PC-3 (cell line): ENCODE measurements around the gene AKAP6. TPM values are rescaled to one million over a fixed set of nuclear protein-coding genes. Genes with fewer than 3 reads are reported as not detected.
A peak's percentile ranks its signal among the peaks of the same experiment; 100 is the strongest.

Experiments used
- ATAC-seq: fragments of 200-7000 bp; cut with Tn5 transposase; 2 replicates; pipeline ENCODE4 v1.9.1; 2020; ENCODE audit warnings: mild to moderate bottlenecking, moderate library complexity
- BruUV-seq: library from RNA; stranded (reverse); fragments of 400-500 nt; replicated peaks from 2 replicates; lab custom pipeline; 2021; lab: Mats Ljungman, UMichigan
- CTCF ChIA-PET: fragments of 300-600 bp; sonication (Branson Sonifier 250); formaldehyde crosslinking; loops from one replicate; lab custom pipeline; 2022; ENCODE audit warnings: antibody characterized with exemption; lab: Charles Lee
- POLR2A ChIA-PET: fragments of 300-600 bp; sonication (Branson Sonifier 250); formaldehyde crosslinking; loops from one replicate; lab custom pipeline; 2022; ENCODE audit warnings: antibody characterized with exemption; ENCODE audit not compliant: unreplicated experiment; lab: Charles Lee
- DNase-seq: peaks from one replicate; pipeline ENCODE4 v3.0.0-alpha.2; 2015
- H2AFZ ChIP-seq: fragments of 300-600 bp; sonication (generic); 2 replicates; pipeline ENCODE4 v1.6.0; 2016; ENCODE audit warnings: antibody characterized with exemption, low read length
- H3F3A ChIP-seq: fragments of 300-600 bp; sonication (generic); one replicate; pipeline ENCODE4 v1.6.0; 2017; ENCODE audit warnings: antibody characterized with exemption, low read length, control low read depth, mild to moderate bottlenecking; ENCODE audit not compliant: unreplicated experiment
- H3K27ac ChIP-seq: fragments of 300-600 bp; sonication (generic); 2 replicates; pipeline ENCODE4 v1.5.1; 2016; ENCODE audit warnings: mild to moderate bottlenecking, low read length
- H3K27me3 ChIP-seq: fragments of 300-600 bp; sonication (generic); 2 replicates; pipeline ENCODE4 v1.6.1; 2016; ENCODE audit warnings: low read length, mixed read lengths
- H3K36me3 ChIP-seq: fragments of 300-600 bp; sonication (generic); 2 replicates; pipeline ENCODE4 v1.6.1; 2016; ENCODE audit warnings: low read depth, mixed run types, low read length, mixed read lengths
- H3K4me1 ChIP-seq: fragments of 300-600 bp; sonication (generic); 2 replicates; pipeline ENCODE4 v1.5.1; 2016; ENCODE audit warnings: low read length; ENCODE audit not compliant: insufficient read depth
- H3K4me2 ChIP-seq: fragments of 300-600 bp; sonication (generic); 2 replicates; pipeline ENCODE4 v1.6.0; 2016; ENCODE audit warnings: low read length
- H3K4me3 ChIP-seq: fragments of 300-600 bp; sonication (generic); 2 replicates; pipeline ENCODE4 v1.5.1; 2016; ENCODE audit warnings: mild to moderate bottlenecking, low read length, mixed read lengths
- H3K79me2 ChIP-seq: fragments of 300-600 bp; sonication (generic); 2 replicates; pipeline ENCODE4 v1.6.1; 2017; ENCODE audit warnings: low read length, mixed read lengths
- H3K9ac ChIP-seq: fragments of 300-600 bp; sonication (generic); 2 replicates; pipeline ENCODE4 v1.6.0; 2016; ENCODE audit warnings: mild to moderate bottlenecking, low read length
- H3K9me2 ChIP-seq: fragments of 300-600 bp; sonication (generic); replicated peaks from 2 replicates; pipeline ENCODE4 v1.6.1; 2016; ENCODE audit warnings: mixed run types, low read length, mixed read lengths
- H3K9me3 ChIP-seq: fragments of 300-600 bp; sonication (generic); 2 replicates; pipeline ENCODE4 v1.6.1; 2016; ENCODE audit warnings: low read length, mixed read lengths
- H4K20me1 ChIP-seq: fragments of 300-600 bp; sonication (generic); 2 replicates; pipeline ENCODE4 v1.6.1; 2016; ENCODE audit warnings: low read length, mixed read lengths
- EZH2 ChIP-seq: fragments of 300-600 bp; sonication (generic); IDR thresholded peaks from one replicate; pipeline ENCODE4 v1.6.1; 2017; ENCODE audit warnings: antibody characterized with exemption, mild to moderate bottlenecking, low read length; ENCODE audit not compliant: unreplicated experiment
- EZH2phosphoT487 ChIP-seq: fragments of 300-600 bp; sonication (generic); IDR thresholded peaks from 2 replicates; pipeline ENCODE4 v1.6.1; 2018; ENCODE audit warnings: mild to moderate bottlenecking, antibody characterized with exemption, low read length, borderline replicate concordance
- intact Hi-C: fragments of 100-400 bp; cut with micrococcal nuclease; formaldehyde crosslinking; loops from 2 replicates; pipeline ENCODE4 v1.9.0; 2023
- total RNA-seq: library from RNA; depleted of rRNA; stranded (reverse); fragments of >200 nt; gene quantifications from 2 replicates; pipeline ENCODE4 v1.2.3, GENCODE V29; 2014
- TF ChIP-seq, protein P1 (sequence below): fragments of 300-600 bp; sonication (generic); conservative IDR thresholded peaks from 2 replicates; pipeline ENCODE4 v1.5.1; 2017; ENCODE audit warnings: antibody characterized with exemption, low read depth, mild to moderate bottlenecking, low read length

Gene AKAP6
- total RNA-seq, 1 experiment from 2014 or later: 1.5 TPM

DNA sequence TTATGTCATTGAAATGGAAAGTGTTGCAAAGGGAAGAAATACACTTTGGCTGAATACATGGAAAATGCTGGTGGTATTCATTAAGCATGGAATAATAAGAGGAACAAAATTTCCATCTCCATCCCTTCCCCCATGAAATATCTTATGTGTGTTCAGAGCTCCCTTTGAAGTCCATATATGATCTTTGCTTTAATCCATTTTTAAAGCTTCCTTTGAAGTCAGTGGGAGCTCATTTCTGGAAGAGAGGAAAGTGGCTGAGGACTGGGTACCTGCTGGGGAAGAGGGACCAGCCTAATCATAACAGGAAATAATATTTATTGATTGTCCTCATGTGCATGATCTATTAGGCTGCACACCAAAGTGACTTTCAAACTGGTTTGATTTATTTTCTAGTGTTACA is 49.2 kb downstream of the AKAP6 start:
- no peak for TF ChIP-seq EZH2
- TF ChIP-seq, protein P1, sequence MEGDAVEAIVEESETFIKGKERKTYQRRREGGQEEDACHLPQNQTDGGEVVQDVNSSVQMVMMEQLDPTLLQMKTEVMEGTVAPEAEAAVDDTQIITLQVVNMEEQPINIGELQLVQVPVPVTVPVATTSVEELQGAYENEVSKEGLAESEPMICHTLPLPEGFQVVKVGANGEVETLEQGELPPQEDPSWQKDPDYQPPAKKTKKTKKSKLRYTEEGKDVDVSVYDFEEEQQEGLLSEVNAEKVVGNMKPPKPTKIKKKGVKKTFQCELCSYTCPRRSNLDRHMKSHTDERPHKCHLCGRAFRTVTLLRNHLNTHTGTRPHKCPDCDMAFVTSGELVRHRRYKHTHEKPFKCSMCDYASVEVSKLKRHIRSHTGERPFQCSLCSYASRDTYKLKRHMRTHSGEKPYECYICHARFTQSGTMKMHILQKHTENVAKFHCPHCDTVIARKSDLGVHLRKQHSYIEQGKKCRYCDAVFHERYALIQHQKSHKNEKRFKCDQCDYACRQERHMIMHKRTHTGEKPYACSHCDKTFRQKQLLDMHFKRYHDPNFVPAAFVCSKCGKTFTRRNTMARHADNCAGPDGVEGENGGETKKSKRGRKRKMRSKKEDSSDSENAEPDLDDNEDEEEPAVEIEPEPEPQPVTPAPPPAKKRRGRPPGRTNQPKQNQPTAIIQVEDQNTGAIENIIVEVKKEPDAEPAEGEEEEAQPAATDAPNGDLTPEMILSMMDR: no peak
- no peak for TF ChIP-seq EZH2phosphoT487
- no peak overlapping the region for H3K27ac ChIP-seq
- no peaks in the 10 kb centered on the region for H3K79me2 ChIP-seq
- H3K4me3 ChIP-seq: no peak overlapping the region
- no peak overlapping the region for H3K9ac ChIP-seq
- H3K4me2 ChIP-seq: no peak overlapping the region
- DNase-seq (no peak), ATAC-seq (no peak)
- no peaks in the 10 kb centered on the region for H3K36me3 ChIP-seq
- BruUV-seq: no TSS peak
- H3F3A ChIP-seq: no peaks in the 10 kb centered on the region
- H3K4me1 ChIP-seq: peaks cover 26% of the 10 kb centered on the region
- H3K9me3 ChIP-seq: no peaks in the 10 kb centered on the region
- ChIA-PET CTCF (no interaction called here), POLR2A (no interaction called here)
- H3K27me3 ChIP-seq: no peaks in the 10 kb centered on the region
- H3K9me2 ChIP-seq: no peaks in the 10 kb centered on the region
- no peak overlapping the region for H2AFZ ChIP-seq
- intact Hi-C loops: no loop called here
- no peaks in the 10 kb centered on the region for H4K20me1 ChIP-seq

DNA sequence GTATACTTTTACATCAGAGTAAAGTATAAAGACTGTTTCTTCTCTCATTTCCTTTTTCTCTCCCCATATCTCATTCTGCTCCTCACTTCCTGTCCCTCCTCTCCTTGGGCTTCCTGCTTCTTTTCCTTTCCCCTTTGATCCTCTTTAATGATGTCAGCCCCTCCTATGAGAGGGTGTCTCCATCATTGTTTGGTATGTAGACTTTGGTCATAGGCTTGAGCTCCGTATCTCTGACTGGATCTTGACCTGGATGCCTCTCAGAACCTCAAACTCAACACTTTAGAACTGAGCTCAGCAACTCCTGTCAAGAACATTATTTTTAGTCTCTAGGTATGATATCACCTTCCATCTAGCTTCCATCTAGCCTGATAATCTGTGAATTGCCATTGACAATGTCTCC is 50.3 kb downstream of the AKAP6 start:
- no peak overlapping the region for H3K27ac ChIP-seq
- no peaks in the 10 kb centered on the region for H3K36me3 ChIP-seq
- H3K4me2 ChIP-seq: no peak overlapping the region
- no peaks in the 10 kb centered on the region for H3K79me2 ChIP-seq
- CTCF ChIA-PET: no interaction called here
- no peak overlapping the region for H2AFZ ChIP-seq
- TF ChIP-seq EZH2phosphoT487: no peak
- no peak for TF ChIP-seq EZH2
- TF ChIP-seq, protein P1: no peak
- intact Hi-C loops: no loop called here
- H3K4me1 ChIP-seq: peaks cover 21% of the 10 kb centered on the region
- H3K27me3 ChIP-seq: no peaks in the 10 kb centered on the region
- ATAC-seq (no peak), DNase-seq (no peak)
- no TSS peak for BruUV-seq
- H4K20me1 ChIP-seq: no peaks in the 10 kb centered on the region
- H3K9ac ChIP-seq: no peak overlapping the region
- H3K9me3 ChIP-seq: no peaks in the 10 kb centered on the region
- H3F3A ChIP-seq: no peaks in the 10 kb centered on the region
- H3K9me2 ChIP-seq: no peaks in the 10 kb centered on the region
- POLR2A ChIA-PET: no interaction called here
- H3K4me3 ChIP-seq: no peak overlapping the region

DNA sequence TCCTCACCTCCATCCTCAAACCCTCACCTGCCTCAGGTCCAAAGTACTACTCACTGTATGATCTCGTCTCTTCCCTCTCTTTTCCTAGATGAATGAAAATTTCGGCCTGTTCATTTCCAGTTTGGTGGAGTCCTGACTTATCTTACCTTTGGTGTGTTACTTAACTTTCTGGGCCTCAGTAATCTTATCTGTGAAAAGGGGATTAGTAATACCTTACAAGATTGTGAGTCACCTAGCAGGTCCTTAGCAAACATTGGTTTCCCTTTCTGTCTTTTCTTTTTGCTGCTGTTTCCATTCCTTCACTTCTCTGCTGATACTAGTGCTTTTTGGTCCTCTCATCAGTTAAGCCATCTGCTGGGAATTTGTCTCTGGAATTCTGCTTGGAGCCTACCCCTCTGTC is 52.8 kb downstream of the AKAP6 start:
- no peak overlapping the region for H3K27ac ChIP-seq
- intact Hi-C loops: loop anchor here (1.0 to 10.0 kb wide), 8 partner anchors 87 to 867 kb away; no protein-coding TSS in a partner anchor

More for the DNA sequence above, 52.8 kb downstream of the AKAP6 start:
- H3K27me3 ChIP-seq: no peaks in the 10 kb centered on the region
- CTCF ChIA-PET: interaction anchor here (0.6 to 1.5 kb wide), 7 partner anchors 88 to 305 kb away, joined by 3 to 31 read pairs (median 5); partner anchors contain the start of gene ARHGAP5
- no TSS peak for BruUV-seq
- POLR2A ChIA-PET: no interaction called here
- no peaks in the 10 kb centered on the region for H3K36me3 ChIP-seq
- H3F3A ChIP-seq: no peaks in the 10 kb centered on the region
- H3K79me2 ChIP-seq: no peaks in the 10 kb centered on the region
- no peaks in the 10 kb centered on the region for H3K9me2 ChIP-seq
- ATAC-seq (peak; percentile 70), DNase-seq (peak; percentile 68)
- no peak overlapping the region for H3K4me3 ChIP-seq
- H2AFZ ChIP-seq: no peak overlapping the region
- TF ChIP-seq, protein P1: no peak
- TF ChIP-seq EZH2phosphoT487: no peak
- TF ChIP-seq EZH2: no peak
- peaks cover 28% of the 10 kb centered on the region for H3K4me1 ChIP-seq
- H3K4me2 ChIP-seq: peak overlapping the region; percentile 24
- no peaks in the 10 kb centered on the region for H3K9me3 ChIP-seq
- no peak overlapping the region for H3K9ac ChIP-seq
- no peaks in the 10 kb centered on the region for H4K20me1 ChIP-seq
